HG03196 (cell line): ENCODE measurements around the gene CRYBB3.
"Not testable (repeated sequence)": the region's sequence is repeated elsewhere in the genome, so short reads cannot be mapped to it uniquely, and the experiment has no call there.

Experiments used
- ATAC-seq: cut with Tn5 transposase; IDR thresholded peaks from one replicate; pipeline ENCODE4 v1.9.1; 2021; ENCODE audit not compliant: unreplicated experiment

CRYBB3 gene

DNA sequence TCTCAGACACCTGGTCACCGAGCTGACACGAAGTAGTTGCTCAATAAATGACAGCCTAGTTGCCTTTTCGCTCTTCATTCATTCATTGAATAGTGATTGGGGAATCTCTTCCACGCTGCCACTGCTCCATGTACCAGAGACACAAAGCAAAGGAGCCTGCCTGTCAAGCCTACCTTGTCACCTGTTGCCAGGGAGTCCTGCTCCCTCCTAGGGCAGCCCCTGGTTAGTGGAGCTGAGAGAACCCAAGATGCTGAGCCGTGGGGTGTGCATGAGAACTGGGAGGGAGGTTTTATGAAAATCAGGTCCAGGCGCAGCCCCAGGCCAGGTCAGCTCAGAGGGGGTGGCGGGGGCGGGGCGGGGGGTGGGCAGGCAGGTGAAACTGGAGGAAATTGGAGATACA is 38.4 kb downstream of the CRYBB3 start:
- not testable (repeated sequence) for ATAC-seq

- ATAC-seq, result not testable (repeated sequence)
Observed at GRCh38 chr22:25255169-25255568, 55.5 kb downstream of the CRYBB3 start.
